Memory B cell (primary cell): ENCODE measurements around the gene DTNA.

ENCODE experiments used
- ATAC-seq: fragments of 150-1000 bp; cut with Tn5 transposase; 2 replicates; pipeline ENCODE4 v1.10.0; 2021; ENCODE audit warnings: low read depth, mild to moderate bottlenecking, moderate library complexity
- DNase-seq, 2 donors: peaks; one replicate each; pipeline ENCODE4 v3.0.0; 2022; ENCODE audit warnings: low spot score in 2 of 2
- H3K27ac Mint-ChIP-seq: one replicate; pipeline ENCODE4 v1.8.0; 2022; ENCODE audit warnings: mild to moderate bottlenecking, moderate library complexity, mixed read lengths
- H3K27me3 Mint-ChIP-seq: one replicate; pipeline ENCODE4 v1.8.0; 2022; ENCODE audit warnings: mixed read lengths
- H3K36me3 Mint-ChIP-seq: one replicate; pipeline ENCODE4 v1.8.0; 2022; ENCODE audit warnings: mild to moderate bottlenecking, mixed read lengths
- H3K4me1 Mint-ChIP-seq: one replicate; pipeline ENCODE4 v1.8.0; 2022; ENCODE audit warnings: mixed read lengths
- H3K4me3 Mint-ChIP-seq: one replicate; pipeline ENCODE4 v1.8.0; 2022; ENCODE audit warnings: mild to moderate bottlenecking, moderate library complexity, mixed read lengths
- H3K9me3 Mint-ChIP-seq: one replicate; pipeline ENCODE4 v1.8.0; 2022; ENCODE audit warnings: mixed read lengths

Gene DTNA

DNA sequence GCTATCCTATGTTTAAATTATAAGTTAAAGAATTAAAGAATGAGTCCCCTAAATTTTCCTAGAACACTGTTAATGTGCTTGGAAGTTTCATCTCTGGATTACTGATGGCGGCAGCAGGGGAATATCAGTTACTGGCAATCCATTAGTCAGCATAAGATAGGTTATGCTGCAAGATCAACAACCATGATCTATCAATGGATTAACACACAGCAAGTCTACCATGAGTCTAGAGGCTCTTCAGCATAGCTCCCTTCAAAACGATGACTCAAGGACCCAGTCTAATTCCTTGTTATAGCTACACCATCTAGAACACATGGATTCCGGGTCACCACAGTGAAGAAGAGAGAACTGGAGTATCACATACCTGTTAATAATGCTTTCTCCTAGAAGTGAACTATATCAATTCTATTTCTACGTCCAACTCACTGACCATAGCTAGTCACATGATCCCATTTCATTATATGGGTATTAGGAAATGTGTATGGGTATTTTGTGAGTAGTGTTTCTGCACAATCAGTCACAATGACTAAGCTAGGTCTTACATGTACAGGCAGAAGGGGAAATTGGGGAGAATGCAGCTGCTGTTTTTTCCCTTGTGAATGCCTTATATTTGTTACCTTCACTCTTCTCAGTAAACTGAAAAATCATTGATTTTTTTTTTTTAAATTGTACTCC lies 222.8 kb downstream of the DTNA start:
- peaks cover 4% of the 10 kb centered on the region for H3K27me3 Mint-ChIP-seq
- no peak for DNase-seq
- no peaks in the 10 kb centered on the region for H3K4me1 Mint-ChIP-seq
- H3K36me3 Mint-ChIP-seq = no peaks in the 10 kb centered on the region
- H3K27ac Mint-ChIP-seq = no peak overlapping the region
- H3K9me3 Mint-ChIP-seq = no peaks in the 10 kb centered on the region
- ATAC-seq = no peak
- no peak overlapping the region for H3K4me3 Mint-ChIP-seq

DNA sequence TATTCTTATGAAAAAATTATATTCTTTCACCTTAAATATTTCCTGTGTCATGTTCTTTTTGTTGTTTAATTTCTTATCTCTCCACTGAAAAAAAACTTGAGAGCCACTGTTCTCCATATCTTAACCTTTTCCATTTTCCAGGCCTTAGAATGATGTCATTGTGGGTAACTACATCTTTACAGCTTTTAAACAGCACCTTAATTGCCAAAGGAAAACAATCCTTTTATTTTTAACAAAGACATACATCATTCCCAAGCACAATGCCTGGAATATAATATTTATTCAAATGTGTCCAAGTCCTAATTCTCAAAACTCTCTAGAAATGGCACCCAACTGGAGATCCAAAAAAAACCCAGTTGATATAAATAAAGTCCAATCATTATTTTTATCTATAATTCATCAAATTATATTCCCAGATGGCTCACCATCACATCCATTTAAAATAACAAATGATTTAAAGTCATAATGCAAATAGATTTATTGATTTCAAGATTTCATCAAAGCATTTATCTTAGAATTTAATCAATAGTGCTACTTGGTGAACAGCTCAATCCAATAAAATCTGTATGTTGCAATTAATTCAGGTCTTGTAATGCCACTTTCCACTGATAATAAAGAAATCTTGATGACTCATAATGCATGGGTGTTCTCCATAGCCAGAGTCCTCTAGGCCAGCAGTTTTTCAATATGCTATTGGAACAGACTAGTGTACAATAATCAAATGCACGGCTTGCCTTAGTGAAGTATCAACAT lies 224.0 kb downstream of the DTNA start:
- Mint-ChIP-seq H3K27ac (no peak overlapping the region), H3K36me3 (no peaks in the 10 kb centered on the region), H3K9me3 (no peaks in the 10 kb centered on the region), H3K4me3 (no peak overlapping the region), H3K4me1 (no peaks in the 10 kb centered on the region), H3K27me3 (peaks cover 4% of the 10 kb centered on the region)
- ATAC-seq (no peak), DNase-seq (no peak)

DNA sequence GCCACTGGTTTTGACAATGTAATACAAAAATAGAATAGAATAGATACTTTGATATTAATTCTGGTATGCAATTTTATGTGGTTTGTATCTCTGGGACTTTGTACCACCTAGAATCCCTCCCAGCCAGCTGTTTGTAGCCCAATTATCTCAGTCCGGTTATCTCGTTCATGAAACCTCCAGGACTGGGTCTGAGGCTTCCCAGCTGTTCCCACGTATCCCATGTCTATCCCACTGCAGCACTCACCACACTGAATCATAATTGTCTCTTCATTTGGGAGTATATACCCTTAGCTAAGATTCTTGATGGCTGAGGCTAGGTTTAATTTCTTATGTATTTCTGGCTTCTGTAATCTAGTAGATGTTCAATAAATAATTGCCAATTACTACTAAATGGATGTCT lies 226.7 kb downstream of the DTNA start:
- ATAC-seq (no peak), DNase-seq (no peak)
- H3K4me3 Mint-ChIP-seq = no peak overlapping the region
- H3K9me3 Mint-ChIP-seq = no peaks in the 10 kb centered on the region
- H3K27ac Mint-ChIP-seq = no peak overlapping the region
- no peaks in the 10 kb centered on the region for H3K36me3 Mint-ChIP-seq
- no peaks in the 10 kb centered on the region for H3K4me1 Mint-ChIP-seq
- peaks cover 7% of the 10 kb centered on the region for H3K27me3 Mint-ChIP-seq

DNA sequence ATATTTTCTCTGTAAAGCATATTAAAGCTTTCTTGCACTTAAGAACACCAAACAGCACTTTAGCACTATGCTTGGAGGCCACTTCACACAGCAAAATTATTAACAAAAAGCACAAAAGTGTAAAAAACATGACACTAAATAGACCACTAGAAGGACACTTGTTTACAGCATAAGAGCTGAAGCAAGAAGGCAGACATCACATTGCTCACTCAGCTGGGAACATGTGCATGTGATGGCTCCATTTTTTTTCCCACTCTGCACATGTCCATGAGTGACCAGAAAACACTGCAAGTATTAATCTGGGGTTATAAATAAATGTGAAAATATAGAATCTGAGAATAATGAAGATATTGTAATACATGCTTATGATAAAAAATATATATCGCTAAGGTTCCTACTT lies 228.0 kb downstream of the DTNA start:
- no peaks in the 10 kb centered on the region for H3K9me3 Mint-ChIP-seq
- no peaks in the 10 kb centered on the region for H3K4me1 Mint-ChIP-seq
- H3K36me3 Mint-ChIP-seq = no peaks in the 10 kb centered on the region
- peaks cover 12% of the 10 kb centered on the region for H3K27me3 Mint-ChIP-seq
- DNase-seq = no peak
- no peak overlapping the region for H3K4me3 Mint-ChIP-seq
- ATAC-seq = no peak
- no peak overlapping the region for H3K27ac Mint-ChIP-seq
